GM19043 (cell line): ENCODE results near the gene TEKT3.

Experiments
- ATAC-seq: cut with Tn5 transposase; IDR thresholded peaks from one replicate; pipeline ENCODE4 v1.9.1; 2021; ENCODE audit warnings: low read depth; ENCODE audit not compliant: unreplicated experiment

Gene TEKT3

GRCh38 chr17:15350777-15351477 is 9.5 kb upstream of the TEKT3 start:
- ATAC-seq, result no peak

DNA sequence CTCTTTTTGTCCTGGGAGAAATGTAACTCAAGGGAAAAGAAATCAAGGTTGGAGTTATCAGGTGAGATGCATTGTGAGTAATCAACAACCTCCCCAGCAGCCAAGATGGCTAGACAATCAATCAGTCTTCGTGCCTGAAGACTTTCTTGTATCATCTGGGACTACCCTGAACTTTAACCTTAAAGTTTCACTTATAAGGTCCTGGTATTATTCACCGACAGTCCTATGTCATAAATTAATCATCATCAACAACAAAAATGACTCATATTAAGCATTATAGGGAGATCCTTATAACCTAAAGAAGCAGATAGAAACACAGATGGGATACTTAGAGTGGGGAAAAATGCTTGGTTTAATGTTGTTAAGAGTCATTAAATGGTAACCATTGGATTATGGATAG is 7.7 kb upstream of the TEKT3 start:
- ATAC-seq, result no peak

DNA sequence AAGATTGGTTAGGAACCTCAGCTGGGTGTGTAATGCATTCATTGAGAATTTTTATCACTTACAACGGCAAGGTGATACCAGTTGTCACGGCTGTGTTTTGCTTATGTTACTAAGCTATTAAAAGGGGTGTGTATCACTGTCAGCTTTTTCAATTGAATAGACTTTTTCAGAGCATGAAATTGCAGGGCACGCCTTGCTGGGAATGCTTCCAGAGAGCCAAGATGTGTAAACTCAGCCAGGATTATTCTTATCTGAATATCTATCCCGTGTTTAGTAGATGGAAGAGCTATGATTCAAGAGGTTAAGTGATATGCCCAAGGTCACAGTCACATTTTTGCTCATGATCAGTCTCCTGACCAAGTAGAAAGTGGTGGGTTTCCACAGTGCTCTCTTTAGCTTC is 6.6 kb upstream of the TEKT3 start:
- ATAC-seq, result no peak

DNA sequence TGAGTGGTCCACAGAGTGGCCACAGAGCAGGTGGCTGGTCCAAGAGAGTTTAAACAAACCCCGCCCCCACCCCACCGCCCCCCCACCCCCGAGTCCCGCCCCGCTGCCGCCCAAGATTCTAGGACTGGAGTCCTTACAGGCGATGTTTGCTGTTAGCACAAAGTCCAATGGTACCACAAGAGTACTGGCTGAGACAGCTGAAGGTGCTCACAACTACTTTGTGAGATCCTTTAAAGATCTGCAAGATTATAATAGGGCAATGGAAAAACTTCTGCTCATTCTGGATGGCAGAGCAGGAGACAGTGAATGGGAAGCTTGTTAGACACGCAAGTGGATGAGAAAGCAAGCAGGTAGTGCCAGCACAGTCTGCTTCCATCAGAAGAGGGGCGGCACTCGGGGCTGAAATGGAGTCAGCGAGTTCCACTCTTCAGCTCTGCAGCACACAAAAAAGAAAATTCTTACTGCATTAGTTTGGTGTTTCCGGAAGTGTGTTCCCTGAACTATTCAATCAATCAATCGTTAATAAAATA is 4.7 kb upstream of the TEKT3 start:
- ATAC-seq, result no peak

DNA sequence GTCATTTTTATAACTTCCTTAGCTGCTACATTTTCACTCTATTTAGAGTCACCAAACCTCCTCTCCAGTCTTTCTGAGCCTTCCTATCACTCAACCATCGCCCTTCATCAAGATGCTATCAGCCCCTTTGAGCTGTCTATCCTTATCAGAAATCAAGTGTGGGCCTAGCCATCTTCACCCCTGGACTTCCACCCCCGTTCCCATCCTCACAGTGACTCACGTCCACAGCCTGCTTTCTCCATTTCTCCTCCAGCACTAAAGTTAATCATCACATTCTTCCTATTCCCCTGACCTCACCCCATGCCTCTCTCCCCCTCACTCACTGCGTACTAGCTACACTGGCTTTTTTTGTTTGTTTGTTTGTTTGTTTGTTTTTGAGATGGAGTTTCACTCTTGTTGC is 2.4 kb upstream of the TEKT3 start:
- no peak for ATAC-seq

DNA sequence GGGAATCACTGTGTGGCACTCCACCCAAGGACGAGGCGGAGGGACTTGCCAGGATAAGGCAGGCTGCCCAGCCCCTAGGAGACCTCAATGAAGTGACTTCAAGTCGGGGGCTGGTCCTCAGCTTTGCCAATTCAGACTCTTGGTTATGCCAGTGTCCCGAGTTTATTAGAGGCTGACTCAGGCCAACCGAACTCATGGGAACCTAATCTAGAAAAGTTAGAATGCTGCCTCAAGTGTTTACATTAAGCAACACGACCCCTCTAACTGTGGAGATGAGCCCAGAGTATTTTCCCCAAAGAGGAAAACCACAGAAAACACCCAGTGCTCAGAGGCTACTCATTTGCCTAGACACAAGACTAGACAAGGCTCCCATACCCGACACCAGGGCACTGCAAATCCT is 1.1 kb upstream of the TEKT3 start:
- ATAC-seq, result no peak

GRCh38 chr17:15341966-15342365 is 569 bp upstream of the TEKT3 start:
- no peak for ATAC-seq

DNA sequence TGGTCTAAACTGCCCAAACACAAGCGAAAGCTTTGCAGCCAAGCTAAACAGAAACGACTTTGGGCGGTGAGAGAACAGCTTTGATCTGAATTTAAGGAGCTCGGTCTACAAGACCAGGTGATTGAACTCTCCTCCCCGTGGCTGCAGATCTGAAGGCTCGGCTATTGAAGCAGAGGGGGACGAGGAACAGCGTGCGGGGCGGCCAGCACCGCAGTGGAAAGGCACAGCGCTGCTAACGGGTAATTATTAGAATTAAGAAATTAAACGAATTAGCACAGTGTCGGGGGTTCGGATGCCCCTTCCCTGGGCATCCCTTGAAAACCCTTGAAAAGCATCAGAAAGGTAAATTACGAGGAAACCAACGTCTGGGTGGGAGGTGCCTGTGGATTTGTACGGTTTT is 431 bp downstream of the TEKT3 start:
- no peak for ATAC-seq

GRCh38 chr17:15335446-15335845 is 6.0 kb downstream of the TEKT3 start:
- no peak for ATAC-seq

DNA sequence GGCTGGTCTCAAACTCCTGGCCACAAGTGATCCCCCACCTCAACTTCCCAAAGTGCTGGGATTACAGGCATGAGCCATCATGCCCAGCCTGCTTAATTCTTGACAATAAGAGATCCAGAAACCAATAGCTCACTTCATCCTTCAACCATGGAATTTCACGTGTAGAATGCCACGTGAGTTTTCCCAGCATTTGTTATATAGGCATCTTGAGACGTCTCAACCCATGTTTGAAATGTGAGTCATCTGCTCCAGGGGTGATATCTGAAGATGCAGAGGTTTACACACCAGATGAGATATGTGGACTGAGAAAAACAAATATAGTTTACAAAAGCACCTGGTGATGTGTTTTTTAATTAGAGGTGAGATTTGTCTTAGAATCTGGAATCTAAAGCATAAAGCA is 7.1 kb downstream of the TEKT3 start:
- ATAC-seq, result no peak

- no peak for ATAC-seq
These were observed 9.1 kb downstream of the TEKT3 start for GRCh38 chr17:15332338-15332737.

DNA sequence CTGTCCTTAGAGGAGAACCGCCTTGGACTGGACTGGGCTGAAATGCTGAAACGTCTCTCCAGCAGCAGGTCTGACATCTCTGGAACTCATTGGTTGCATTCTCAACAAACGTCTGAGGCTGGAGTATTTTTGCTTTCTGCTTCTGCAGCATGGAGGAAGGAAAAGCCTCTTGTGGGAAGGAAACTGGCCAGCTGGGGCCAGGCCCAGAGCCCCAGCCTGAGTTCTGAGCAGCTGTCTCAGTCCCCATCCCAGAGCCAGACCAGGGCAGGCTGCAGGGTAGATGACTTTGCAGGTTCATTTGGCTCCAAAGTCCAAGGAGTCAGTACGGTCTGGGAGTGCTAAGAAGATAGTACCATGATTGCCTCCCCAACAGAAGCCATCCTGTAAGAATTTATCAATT is 18.3 kb downstream of the TEKT3 start:
- ATAC-seq, result no peak

GRCh38 chr17:15321556-15322251 is 19.7 kb downstream of the TEKT3 start:
- no peak for ATAC-seq

DNA sequence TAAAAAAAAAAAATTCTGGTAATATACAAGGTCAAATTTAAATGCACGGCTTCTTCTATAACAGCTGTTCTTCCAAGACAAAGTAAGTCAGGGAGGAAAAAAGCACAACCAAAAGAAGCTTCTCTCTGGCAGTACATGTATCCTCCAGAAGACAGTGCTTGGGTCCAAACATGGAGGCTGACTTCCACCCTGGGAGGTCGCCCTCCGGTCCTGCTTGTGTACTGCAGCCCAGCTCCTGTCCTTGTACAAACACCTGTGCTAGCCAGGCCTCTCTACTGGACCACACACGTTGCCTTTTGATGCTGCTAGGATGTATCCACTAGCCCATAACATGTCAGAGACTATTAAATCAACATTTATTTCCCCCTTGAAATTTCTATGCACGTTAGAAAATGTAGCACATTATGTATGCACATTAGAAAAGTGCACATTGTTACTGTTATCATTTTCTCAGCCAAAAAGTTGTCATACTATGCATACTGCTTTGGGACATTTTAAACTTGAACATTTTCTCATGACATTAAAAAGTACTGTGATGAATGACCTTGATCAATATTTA is 21.9 kb downstream of the TEKT3 start:
- no peak for ATAC-seq

- ATAC-seq, result no peak
These were observed 29.4 kb downstream of the TEKT3 start for GRCh38 chr17:15311996-15312395.

DNA sequence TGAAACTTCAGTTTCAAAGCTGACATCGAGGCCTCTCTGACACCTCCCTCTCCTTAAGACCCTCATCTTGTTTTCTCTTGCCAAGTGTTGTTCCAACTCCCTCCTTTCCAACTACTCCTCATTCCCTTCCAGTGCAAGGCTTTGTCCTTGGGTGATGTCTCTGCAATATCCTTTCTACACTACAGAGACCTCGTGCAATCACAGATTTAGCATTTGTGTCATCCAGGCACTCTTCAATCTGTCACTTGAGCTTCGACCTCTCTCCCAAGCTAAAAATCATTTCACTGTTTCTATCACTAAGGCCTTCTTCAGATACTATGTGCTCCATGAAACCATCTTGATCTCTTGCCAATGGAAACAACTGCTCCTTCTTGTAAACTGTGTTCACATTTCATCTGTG is 31.6 kb downstream of the TEKT3 start:
- no peak for ATAC-seq

- ATAC-seq, result no peak
These were observed 32.2 kb downstream of the TEKT3 start for GRCh38 chr17:15309236-15309635.

DNA sequence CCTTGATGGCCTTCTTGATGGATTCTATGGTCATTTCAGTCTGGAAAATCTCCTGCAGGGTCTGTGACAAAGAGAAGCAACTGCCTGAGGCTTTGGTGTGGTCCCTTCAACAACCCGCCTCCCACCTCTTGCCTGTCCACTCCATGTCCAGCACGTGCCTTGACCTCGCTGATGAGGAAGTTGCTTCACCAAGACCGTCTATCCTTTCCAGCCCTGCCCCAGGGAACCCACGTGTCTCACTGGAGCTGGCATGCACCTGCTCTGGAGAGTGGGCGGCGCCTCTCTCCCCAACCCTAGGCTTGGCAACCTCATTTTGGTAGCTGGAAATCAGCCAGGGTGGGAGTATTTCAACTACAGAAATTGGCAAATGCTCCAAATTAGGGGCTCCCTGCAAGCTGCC is 32.6 kb downstream of the TEKT3 start:
- ATAC-seq, result no peak

GRCh38 chr17:15307710-15308111 is 33.7 kb downstream of the TEKT3 start:
- ATAC-seq, result no peak

GRCh38 chr17:15303851-15304250 is 37.5 kb downstream of the TEKT3 start:
- no peak for ATAC-seq

DNA sequence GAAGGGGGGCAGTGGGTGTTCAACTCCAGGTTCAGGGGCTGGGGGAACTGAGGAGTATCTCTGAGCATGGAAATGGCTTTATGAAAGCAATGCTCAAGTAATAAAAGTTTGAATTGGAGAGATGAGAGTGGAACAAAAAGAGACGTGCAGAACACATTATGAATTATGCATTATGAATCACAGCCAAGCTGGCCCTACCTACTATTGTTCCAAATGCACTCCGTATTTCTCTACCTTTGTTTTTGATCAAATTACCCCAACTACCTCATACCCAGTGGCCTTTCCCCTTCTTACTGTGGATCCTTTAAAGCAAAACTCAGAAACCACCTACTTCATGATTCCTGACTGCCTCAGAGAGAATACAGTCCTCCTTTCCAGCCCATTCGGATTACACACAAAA is 38.1 kb downstream of the TEKT3 start:
- no peak for ATAC-seq

DNA sequence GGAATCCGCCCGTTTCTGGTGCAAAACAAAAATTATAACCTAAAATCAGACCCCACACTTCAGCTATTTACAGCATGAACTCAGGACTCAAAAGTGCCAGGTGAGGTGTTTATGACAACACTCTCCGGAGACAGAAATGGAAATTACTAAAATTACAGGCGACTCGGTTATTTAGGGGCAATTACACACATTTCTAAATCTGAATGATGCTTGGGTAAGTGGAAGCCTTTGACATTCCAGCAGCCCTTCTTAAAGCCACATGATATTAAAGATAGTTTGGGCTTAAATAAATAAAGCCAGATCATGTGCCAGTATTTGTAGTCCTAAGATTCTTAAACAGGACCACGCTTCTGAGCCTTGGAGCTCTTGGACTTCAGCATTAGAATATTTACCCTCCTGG is 39.6 kb downstream of the TEKT3 start:
- ATAC-seq, result no peak
